ELF-1 (cell line): ENCODE results near the gene HTT.
"Not testable (repeated sequence)": the region's sequence is repeated elsewhere in the genome, so short reads cannot be mapped to it uniquely, and the experiment has no call there.

Source experiments
- DNase-seq: peaks from one replicate; pipeline ENCODE4 v3.0.0-alpha.2; 2016; ENCODE audit warnings: low read depth, low spot score

The HTT gene

GRCh38 chr4:3082925-3083515 lies 8.5 kb downstream of the HTT start:
- DNase-seq: no peak

GRCh38 chr4:3083732-3084131 lies 9.3 kb downstream of the HTT start:
- no peak for DNase-seq

- DNase-seq: no peak
Observed at GRCh38 chr4:3085948-3086670, 11.6 kb downstream of the HTT start.

- no peak for DNase-seq
Observed at GRCh38 chr4:3087115-3087797, 12.8 kb downstream of the HTT start.

GRCh38 chr4:3091464-3091863 lies 17.0 kb downstream of the HTT start:
- DNase-seq: no peak

- DNase-seq: not testable (repeated sequence)
Observed at GRCh38 chr4:3094701-3095100, 20.2 kb downstream of the HTT start.

- DNase-seq: no peak
Observed at GRCh38 chr4:3096202-3096601, 21.7 kb downstream of the HTT start.

- no peak for DNase-seq
Observed at GRCh38 chr4:3098346-3098745, 23.9 kb downstream of the HTT start.

GRCh38 chr4:3106339-3107186 lies 32.1 kb downstream of the HTT start:
- DNase-seq: peak; percentile 95

GRCh38 chr4:3107271-3107670 lies 32.8 kb downstream of the HTT start:
- DNase-seq: no peak

- DNase-seq: no peak
Observed at GRCh38 chr4:3107691-3108121, 33.2 kb downstream of the HTT start.

- no peak for DNase-seq
Observed at GRCh38 chr4:3108211-3108610, 33.7 kb downstream of the HTT start.

- DNase-seq: peak; percentile 14
Observed at GRCh38 chr4:3111461-3111860, 37.0 kb downstream of the HTT start.

- no peak for DNase-seq
Observed at GRCh38 chr4:3112201-3112600, 37.7 kb downstream of the HTT start.

GRCh38 chr4:3112609-3113469 lies 38.4 kb downstream of the HTT start:
- no peak for DNase-seq

- DNase-seq: no peak
Observed at GRCh38 chr4:3114377-3114776, 39.9 kb downstream of the HTT start.

GRCh38 chr4:3115637-3116270 lies 41.3 kb downstream of the HTT start:
- no peak for DNase-seq

GRCh38 chr4:3116955-3117354 lies 42.5 kb downstream of the HTT start:
- no peak for DNase-seq

GRCh38 chr4:3118312-3118711 lies 43.8 kb downstream of the HTT start:
- no peak for DNase-seq

- DNase-seq: no peak
Observed at GRCh38 chr4:3119464-3119863, 45.0 kb downstream of the HTT start.

GRCh38 chr4:3121110-3121509 lies 46.6 kb downstream of the HTT start:
- DNase-seq: no peak
